ENCODE results near the gene SEL1L3.

Gene SEL1L3

DNA sequence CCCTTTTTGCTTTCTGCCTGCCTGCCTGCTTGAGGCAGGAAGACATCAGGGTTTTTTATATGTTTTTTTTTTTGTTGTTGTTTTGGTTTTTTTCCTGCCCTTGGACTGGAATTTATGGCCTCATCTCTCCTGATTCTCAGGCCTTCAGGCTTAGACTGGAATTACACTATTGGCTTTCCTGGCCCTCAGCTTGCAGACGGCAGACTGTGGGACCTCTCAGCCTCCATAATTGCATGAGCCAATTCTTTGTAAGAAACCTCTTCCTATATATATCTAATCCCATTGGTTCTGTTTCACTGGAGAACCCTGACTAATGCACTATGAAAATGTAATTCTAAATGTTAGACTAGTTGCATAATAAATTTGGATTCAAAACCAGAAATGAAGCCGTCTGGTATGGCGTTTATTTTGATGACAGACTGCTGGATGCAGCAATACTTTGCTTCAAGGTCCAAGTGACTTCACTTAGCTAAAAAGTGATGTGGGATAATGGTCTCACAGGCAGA is 59.0 kb downstream of the SEL1L3 start:
- no peak for DNase-seq
- in situ Hi-C loops (cut with MboI; ENCODE audit: low pct_unique_long_range_greater_than_20kb, low sequenced_read_pairs) = no loop called here

DNA sequence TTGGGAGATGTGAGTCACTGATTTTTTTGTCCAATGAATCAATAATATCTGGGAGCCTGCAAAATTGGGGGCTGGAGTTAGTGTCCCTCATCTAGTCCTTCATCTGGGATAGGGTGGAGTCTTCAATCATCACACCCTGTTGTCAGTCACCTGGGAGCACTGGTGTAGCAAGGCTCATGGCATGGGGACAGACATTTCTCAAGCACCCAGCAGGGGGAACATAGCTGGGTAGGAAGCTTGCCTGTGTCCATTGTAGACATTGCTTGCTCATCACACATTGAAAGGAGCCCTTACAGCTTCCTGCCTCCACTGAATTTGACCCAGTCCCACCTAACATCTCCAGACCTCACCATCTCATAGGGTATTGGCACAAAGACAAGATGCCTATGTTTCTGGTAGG is 61.2 kb downstream of the SEL1L3 start:
- no peak for DNase-seq

GRCh38 chr4:25800245-25800644 is 62.5 kb downstream of the SEL1L3 start:
- in situ Hi-C loops (cut with MboI; ENCODE audit: low pct_unique_long_range_greater_than_20kb, low sequenced_read_pairs) = no loop called here
- DNase-seq = no peak

More for the DNA sequence above, 61.2 kb downstream of the SEL1L3 start:
- in situ Hi-C loops (cut with MboI; ENCODE audit: low pct_unique_long_range_greater_than_20kb, low sequenced_read_pairs) = no loop called here

DNA sequence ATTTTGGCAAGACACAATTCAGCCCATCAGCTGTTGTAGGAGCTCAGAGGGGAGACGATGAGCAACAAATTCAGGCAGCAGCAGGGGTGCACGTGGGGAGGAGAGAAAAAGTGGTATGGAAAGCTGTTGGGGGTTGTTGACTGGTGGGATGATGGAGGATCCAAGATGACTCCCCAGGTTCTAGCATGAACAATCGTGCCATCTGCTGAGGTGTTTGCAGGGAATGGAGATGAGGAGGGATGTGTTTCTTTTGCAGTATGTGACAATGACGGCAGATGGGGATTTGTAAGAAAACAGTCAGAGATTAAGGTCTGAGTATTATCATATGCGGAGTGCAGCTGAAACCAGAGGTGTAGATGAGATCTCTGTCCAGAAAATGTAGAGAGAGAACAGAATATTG is 63.3 kb downstream of the SEL1L3 start:
- in situ Hi-C loops (cut with MboI; ENCODE audit: low pct_unique_long_range_greater_than_20kb, low sequenced_read_pairs) = loop anchor here (25.0 kb wide), 1 partner anchor 362 kb away; no protein-coding TSS in a partner anchor
- DNase-seq = no peak

- no peak for DNase-seq
- in situ Hi-C loops (cut with MboI; ENCODE audit: low pct_unique_long_range_greater_than_20kb, low sequenced_read_pairs) = loop anchor here (25.0 kb wide), 1 partner anchor 360 kb away; no protein-coding TSS in a partner anchor
These were observed 65.7 kb downstream of the SEL1L3 start for GRCh38 chr4:25797136-25797535.

DNA sequence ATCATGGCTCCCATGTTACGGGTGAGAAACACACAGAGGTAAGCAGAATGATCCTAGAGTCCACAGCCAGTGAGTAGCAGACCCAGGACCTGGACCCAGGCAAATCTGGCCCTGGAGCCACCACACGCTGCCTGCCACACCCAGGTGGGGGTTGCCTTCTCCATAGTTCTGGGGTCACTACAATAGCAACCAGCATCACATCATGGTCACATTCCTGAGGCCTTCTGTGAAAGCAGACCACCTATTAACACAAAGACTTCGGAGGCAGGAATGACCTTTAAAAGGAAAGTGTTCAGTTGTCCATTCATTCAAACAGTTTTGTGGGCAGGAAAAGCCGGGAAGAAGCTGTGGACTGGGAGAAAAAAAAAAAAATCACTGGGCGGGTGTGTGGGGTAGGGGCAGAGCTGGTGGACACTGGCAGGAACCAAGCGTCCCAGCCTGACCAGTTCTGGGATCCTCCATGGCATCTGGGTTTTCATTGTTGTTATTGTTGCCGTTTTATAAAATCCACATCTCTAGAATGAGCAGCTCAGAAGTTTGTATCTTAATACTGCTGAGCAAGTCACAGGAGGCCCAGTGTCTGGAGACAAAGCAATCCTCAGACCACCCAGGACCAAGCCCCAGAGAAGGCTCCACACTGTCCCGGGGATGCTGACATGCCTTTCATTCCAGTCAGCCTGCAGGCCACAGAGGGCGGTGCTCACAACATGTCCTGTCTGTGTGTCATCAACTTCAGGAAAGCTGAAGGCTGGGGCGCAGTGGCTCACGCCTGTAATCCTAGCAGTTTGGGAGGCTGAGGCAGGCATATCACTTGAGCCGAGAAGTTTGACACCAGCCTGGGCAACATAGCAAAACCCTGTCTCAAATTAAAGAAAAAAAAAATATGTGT is 67.0 kb downstream of the SEL1L3 start:
- DNase-seq = no peak
- in situ Hi-C loops (cut with MboI; ENCODE audit: low pct_unique_long_range_greater_than_20kb, low sequenced_read_pairs) = loop anchor here (25.0 kb wide), 1 partner anchor 359 kb away; no protein-coding TSS in a partner anchor

- in situ Hi-C loops (cut with MboI; ENCODE audit: low pct_unique_long_range_greater_than_20kb, low sequenced_read_pairs) = loop anchor here (25.0 kb wide), 1 partner anchor 358 kb away; no protein-coding TSS in a partner anchor
- DNase-seq = no peak
These were observed 67.7 kb downstream of the SEL1L3 start for GRCh38 chr4:25795091-25795490.

DNA sequence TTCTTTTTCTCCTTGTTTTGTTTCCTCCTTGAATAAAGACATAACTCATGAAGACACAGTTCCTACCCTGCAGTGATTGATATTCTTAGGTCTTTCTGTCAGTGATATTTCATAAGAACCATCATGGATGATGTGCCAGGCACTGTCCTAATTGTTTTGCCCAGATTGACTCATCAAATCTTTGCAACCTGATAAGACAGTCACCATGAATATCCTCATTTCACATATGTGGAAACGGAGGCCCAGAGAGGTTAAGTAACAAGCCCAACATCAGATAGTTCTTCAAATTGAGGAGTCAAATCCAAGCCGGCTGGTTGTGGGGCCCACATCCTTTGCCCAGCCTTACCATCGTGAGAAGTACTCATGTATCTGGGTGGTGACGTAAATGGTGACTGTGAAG is 69.9 kb downstream of the SEL1L3 start:
- in situ Hi-C loops (cut with MboI; ENCODE audit: low pct_unique_long_range_greater_than_20kb, low sequenced_read_pairs) = loop anchor here (25.0 kb wide), 1 partner anchor 356 kb away; no protein-coding TSS in a partner anchor
- no peak for DNase-seq

- in situ Hi-C loops (cut with MboI; ENCODE audit: low pct_unique_long_range_greater_than_20kb, low sequenced_read_pairs) = loop anchor here (25.0 kb wide), 1 partner anchor 355 kb away; no protein-coding TSS in a partner anchor
- no peak for DNase-seq
These were observed 70.5 kb downstream of the SEL1L3 start for GRCh38 chr4:25792200-25792791.

DNA sequence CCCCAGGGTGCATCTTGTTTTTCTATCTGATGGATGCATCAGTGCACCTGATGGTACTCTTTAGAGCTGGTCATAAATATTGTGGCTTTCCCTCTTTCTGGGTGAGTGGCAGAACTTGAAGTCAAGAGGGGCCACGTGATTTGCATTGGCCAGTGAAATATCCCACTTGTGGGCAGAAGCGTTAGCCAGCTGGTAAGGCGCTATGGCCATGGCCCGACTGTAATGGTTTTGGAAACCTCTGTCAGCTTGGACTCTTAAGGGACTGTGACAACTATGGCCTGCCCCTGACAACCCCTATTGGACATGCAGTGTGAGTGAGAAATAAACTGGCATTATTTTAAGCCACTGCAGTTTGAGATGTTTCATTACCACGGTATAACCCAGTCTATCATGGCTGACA is 72.8 kb downstream of the SEL1L3 start:
- in situ Hi-C loops (cut with MboI; ENCODE audit: low pct_unique_long_range_greater_than_20kb, low sequenced_read_pairs) = loop anchor here (25.0 kb wide), 1 partner anchor 353 kb away; no protein-coding TSS in a partner anchor
- DNase-seq = no peak

GRCh38 chr4:25788703-25789238 is 74.0 kb downstream of the SEL1L3 start:
- in situ Hi-C loops (cut with MboI; ENCODE audit: low pct_unique_long_range_greater_than_20kb, low sequenced_read_pairs) = loop anchor here (25.0 kb wide), 1 partner anchor 351 kb away; no protein-coding TSS in a partner anchor
- peak; percentile 11 for DNase-seq

- DNase-seq = no peak
- in situ Hi-C loops (cut with MboI; ENCODE audit: low pct_unique_long_range_greater_than_20kb, low sequenced_read_pairs) = loop anchor here (25.0 kb wide), 1 partner anchor 349 kb away; no protein-coding TSS in a partner anchor
These were observed 76.2 kb downstream of the SEL1L3 start for GRCh38 chr4:25786497-25787065.

DNA sequence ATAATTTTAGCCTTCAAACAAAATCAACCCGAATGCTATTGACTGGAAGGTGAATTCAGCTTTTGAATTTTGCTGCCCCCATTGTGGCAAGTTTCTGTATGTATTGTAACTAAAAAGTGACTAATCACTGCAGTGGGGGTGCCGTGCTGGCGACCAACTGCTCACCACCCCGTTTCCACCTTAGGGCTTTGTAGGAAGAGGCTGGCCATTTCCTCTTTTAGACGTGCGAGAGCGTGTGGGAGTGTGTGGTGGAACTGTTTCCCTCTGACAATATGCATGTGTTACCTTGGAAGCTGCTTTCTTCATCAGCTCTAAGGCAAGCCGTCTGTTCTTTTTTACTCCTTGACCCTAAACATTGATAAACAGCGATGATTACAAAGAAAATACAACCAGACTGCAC is 78.8 kb downstream of the SEL1L3 start:
- in situ Hi-C loops (cut with MboI; ENCODE audit: low pct_unique_long_range_greater_than_20kb, low sequenced_read_pairs) = loop anchor here (25.0 kb wide), 1 partner anchor 347 kb away; no protein-coding TSS in a partner anchor
- DNase-seq = peak; percentile 80

DNA sequence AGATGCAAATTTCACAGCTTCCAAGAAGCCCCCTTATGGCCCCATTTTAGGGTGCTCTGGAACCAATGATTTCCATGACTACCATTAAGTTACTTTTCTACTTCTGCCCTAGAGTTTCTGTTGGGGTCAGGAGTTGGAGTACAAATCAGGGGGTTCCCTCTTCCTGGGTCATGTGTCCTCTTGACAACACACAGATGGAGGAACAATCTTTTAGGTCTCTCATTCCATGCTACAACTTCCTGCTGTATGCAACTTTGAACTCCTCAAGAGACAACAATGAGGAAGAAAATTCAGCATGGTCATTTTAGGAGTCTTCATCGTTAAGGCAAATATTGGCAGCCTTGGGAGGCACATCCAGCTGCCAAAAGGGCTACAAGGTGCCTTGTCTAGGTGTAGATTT is 79.7 kb downstream of the SEL1L3 start:
- in situ Hi-C loops (cut with MboI; ENCODE audit: low pct_unique_long_range_greater_than_20kb, low sequenced_read_pairs) = loop anchor here (25.0 kb wide), 1 partner anchor 346 kb away; no protein-coding TSS in a partner anchor

DNA sequence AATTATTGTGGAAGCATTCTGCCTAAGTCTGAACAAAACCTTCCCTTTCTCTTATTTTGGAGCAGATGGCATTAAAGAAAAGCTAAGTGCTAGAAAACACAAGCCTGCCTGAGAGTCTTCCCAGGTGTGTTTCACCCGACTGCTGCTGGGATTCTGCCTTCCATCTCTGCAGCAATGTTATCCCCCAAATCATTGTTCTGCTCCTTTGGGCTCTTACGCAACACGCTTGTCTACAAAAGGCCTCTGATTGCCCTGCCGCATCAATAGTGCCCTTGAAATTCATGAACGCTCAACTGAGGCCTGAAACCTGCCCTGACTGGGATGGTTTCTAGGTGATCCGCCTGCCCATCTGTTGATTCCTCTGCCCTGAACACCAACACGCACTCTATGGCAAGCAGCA is 80.3 kb downstream of the SEL1L3 start:
- in situ Hi-C loops (cut with MboI; ENCODE audit: low pct_unique_long_range_greater_than_20kb, low sequenced_read_pairs) = loop anchor here (25.0 kb wide), 1 partner anchor 345 kb away; no protein-coding TSS in a partner anchor
- no peak for DNase-seq

More for the DNA sequence above, 79.7 kb downstream of the SEL1L3 start:
- DNase-seq = no peak

GRCh38 chr4:25779021-25779420 is 83.8 kb downstream of the SEL1L3 start:
- no peak for DNase-seq
- in situ Hi-C loops (cut with MboI; ENCODE audit: low pct_unique_long_range_greater_than_20kb, low sequenced_read_pairs) = loop anchor here (25.0 kb wide), 1 partner anchor 342 kb away; no protein-coding TSS in a partner anchor

DNA sequence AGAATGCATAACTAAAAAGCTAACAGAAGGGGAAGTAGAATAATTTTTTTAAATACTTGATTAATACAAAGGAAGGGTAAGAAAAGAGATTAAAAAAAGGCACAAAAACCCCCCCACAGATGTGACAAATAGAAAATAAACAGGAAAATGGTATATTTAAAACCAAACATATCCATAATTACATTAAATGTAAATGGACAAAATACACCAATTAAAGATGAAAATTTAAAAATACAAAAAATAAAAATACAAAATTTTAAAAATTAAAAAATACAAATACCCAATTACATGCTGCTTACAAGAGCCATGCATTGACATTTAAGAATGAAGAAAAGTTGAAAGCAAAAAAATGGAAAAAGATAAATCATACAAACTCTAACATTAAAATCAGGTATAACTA is 86.0 kb downstream of the SEL1L3 start:
- no peak for DNase-seq
- in situ Hi-C loops (cut with MboI; ENCODE audit: low pct_unique_long_range_greater_than_20kb, low sequenced_read_pairs) = loop anchor here (25.0 kb wide), 1 partner anchor 339 kb away; no protein-coding TSS in a partner anchor

DNA sequence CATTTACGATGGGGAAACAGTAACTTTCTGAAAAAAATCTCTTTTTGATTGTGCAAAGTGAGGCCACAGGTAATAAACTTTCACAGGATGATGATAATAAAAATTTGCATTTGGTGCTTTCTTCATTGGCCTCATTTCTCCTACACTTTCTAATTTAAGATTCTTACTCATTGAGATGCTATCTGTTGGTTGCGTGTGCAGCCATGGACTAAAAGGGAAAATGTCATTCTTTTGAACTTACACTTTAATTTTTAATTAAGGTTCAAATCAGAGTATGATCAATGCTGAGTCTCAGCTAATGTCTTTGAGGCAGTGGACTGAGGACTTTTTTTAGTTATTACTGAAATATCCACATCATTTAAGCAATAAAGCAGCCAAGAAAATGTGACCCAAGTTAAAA is 87.6 kb downstream of the SEL1L3 start:
- no peak for DNase-seq
- in situ Hi-C loops (cut with MboI; ENCODE audit: low pct_unique_long_range_greater_than_20kb, low sequenced_read_pairs) = loop anchor here (25.0 kb wide), 1 partner anchor 338 kb away; no protein-coding TSS in a partner anchor

DNA sequence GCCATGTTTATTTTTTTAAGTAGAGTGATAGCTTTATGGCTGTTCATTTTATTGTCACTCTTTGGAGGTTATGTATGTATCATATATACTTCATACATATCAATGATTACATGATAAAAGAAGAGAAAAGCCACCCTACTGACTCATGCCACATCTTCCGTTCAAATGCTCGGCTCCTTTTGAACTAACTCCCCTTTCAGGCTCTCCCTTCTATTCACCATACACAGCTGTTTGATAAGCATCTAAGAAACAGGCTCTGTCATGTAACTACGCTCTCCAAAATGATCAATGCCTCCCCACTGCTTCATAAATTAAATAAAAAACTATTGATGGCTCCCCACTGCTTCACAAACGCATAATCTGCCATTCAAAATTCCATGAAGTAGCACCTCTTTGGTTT is 89.4 kb downstream of the SEL1L3 start:
- in situ Hi-C loops (cut with MboI; ENCODE audit: low pct_unique_long_range_greater_than_20kb, low sequenced_read_pairs) = no loop called here
- DNase-seq = no peak

Data from KBM-7 (cell line).